Left renal cortex interstitium (tissue), 4 donors: ENCODE results near the gene SMC1B. TPM values are rescaled to one million over a fixed set of nuclear protein-coding genes. Genes with fewer than 3 reads are reported as not detected.
A peak's percentile ranks its signal among the peaks of the same experiment; 100 is the strongest.
"Not testable (repeated sequence)": the region's sequence is repeated elsewhere in the genome, so short reads cannot be mapped to it uniquely, and the experiment has no call there.

Experiments
- DNase-seq, 4 donors: peaks; one replicate each; pipeline ENCODE4 v3.0.0-alpha.2; 2013; ENCODE audit warnings: low read depth in 4 of 4, low spot score in 2 of 4, missing footprints in 1 of 4
- polyA plus RNA-seq, 4 donors: library from polyadenylated mRNA; unstranded; fragments of 120-200 nt; gene quantifications; one replicate each; pipeline ENCODE4 v1.2.1, GENCODE V29; 2013; ENCODE audit not compliant: insufficient read length in 4 of 4

Gene SMC1B
- polyA plus RNA-seq = under 1 TPM; 0.17 to 0.33 (median 0.25) TPM

GRCh38 chr22:45413368-45414211, at the start of gene SMC1B, which contains the start of gene RIBC2:
SMC1B (minus strand) TSS chr22:45413599; CDS start chr22:45413567, 32 bp downstream.
RIBC2 (plus strand) TSS chr22:45413693; CDS start chr22:45413887, 194 bp downstream.
- peak; percentile 73 to 88 (median 78) for DNase-seq

- no peak for DNase-seq
Measured at GRCh38 chr22:45462034-45462655, 48.7 kb upstream of the SMC1B start.

- DNase-seq = peak in 3 of 4 donors; percentile 60 to 80 (median 78)
Measured at GRCh38 chr22:45460288-45461109, 47.1 kb upstream of the SMC1B start.

- DNase-seq = no peak
Measured at GRCh38 chr22:45459235-45459634, 45.8 kb upstream of the SMC1B start.

- no peak for DNase-seq
Measured at GRCh38 chr22:45458532-45458931, 45.1 kb upstream of the SMC1B start.

GRCh38 chr22:45456811-45457210, 43.4 kb upstream of the SMC1B start:
- DNase-seq = no peak

- DNase-seq = no peak
Measured at GRCh38 chr22:45455621-45456020, 42.2 kb upstream of the SMC1B start.

GRCh38 chr22:45455212-45455611, 41.8 kb upstream of the SMC1B start:
- no peak for DNase-seq

GRCh38 chr22:45454275-45454674, 40.9 kb upstream of the SMC1B start:
- no peak for DNase-seq

- no peak for DNase-seq
Measured at GRCh38 chr22:45453764-45454163, 40.4 kb upstream of the SMC1B start.

GRCh38 chr22:45452565-45453379, 39.4 kb upstream of the SMC1B start:
- DNase-seq = no peak

- DNase-seq = no peak
Measured at GRCh38 chr22:45451972-45452371, 38.6 kb upstream of the SMC1B start.

GRCh38 chr22:45450921-45451651, 37.7 kb upstream of the SMC1B start:
- no peak for DNase-seq

- DNase-seq = no peak
Measured at GRCh38 chr22:45450101-45450785, 36.8 kb upstream of the SMC1B start.

- not testable (repeated sequence) for DNase-seq
Measured at GRCh38 chr22:45449442-45449841, 36.0 kb upstream of the SMC1B start.

- no peak for DNase-seq
Measured at GRCh38 chr22:45448431-45448830, 35.0 kb upstream of the SMC1B start.

- not testable (repeated sequence) for DNase-seq
Measured at GRCh38 chr22:45447596-45447995, 34.2 kb upstream of the SMC1B start.

GRCh38 chr22:45446216-45446615, 32.8 kb upstream of the SMC1B start:
- no peak for DNase-seq
